ENCODE data around the gene TMEM212.

DNA sequence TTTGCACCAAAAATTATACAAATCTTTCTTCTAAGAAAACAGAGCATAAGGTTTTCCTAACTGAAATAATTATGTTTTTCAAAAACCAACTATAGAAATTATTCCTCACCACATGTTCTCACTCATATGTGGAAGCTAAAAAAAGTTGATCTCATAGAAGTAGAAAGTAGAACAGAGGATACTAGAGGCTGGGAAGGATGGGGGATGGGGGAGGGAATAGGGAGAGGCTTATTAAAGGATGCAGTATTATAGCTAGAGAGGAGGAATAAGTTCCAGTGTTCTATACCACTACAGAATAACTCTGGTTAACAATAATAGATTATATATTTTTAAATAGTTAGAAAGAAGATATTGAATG, 12.7 kb upstream of the TMEM212 start:
- TF ChIP-seq, protein P1, sequence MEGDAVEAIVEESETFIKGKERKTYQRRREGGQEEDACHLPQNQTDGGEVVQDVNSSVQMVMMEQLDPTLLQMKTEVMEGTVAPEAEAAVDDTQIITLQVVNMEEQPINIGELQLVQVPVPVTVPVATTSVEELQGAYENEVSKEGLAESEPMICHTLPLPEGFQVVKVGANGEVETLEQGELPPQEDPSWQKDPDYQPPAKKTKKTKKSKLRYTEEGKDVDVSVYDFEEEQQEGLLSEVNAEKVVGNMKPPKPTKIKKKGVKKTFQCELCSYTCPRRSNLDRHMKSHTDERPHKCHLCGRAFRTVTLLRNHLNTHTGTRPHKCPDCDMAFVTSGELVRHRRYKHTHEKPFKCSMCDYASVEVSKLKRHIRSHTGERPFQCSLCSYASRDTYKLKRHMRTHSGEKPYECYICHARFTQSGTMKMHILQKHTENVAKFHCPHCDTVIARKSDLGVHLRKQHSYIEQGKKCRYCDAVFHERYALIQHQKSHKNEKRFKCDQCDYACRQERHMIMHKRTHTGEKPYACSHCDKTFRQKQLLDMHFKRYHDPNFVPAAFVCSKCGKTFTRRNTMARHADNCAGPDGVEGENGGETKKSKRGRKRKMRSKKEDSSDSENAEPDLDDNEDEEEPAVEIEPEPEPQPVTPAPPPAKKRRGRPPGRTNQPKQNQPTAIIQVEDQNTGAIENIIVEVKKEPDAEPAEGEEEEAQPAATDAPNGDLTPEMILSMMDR (IDR thresholded peaks at IDR 0.05), result no peak
- TF ChIP-seq POLR2A (IDR thresholded peaks at IDR 0.05), result no peak

Data from heart left ventricle (tissue), 13 donors.